B cell (primary cell): ENCODE results near the gene FCHO2. TPM values are rescaled to one million over a fixed set of nuclear protein-coding genes. Genes with fewer than 3 reads are reported as not detected.

Source experiments
- ATAC-seq: fragments of 200-7000 bp; cut with Tn5 transposase; one replicate; pipeline ENCODE4 v1.10.0; 2021; ENCODE audit warnings: low read depth, mild to moderate bottlenecking, moderate number of reproducible peaks, moderate library complexity
- CTCF ChIA-PET: fragments of 350-600 bp; sonication (Branson Sonifier 250); formaldehyde crosslinking; loops from one replicate; lab custom pipeline; 2021; ENCODE audit warnings: antibody characterized with exemption, inconsistent platforms; lab: Charles Lee
- POLR2A ChIA-PET: fragments of 350-600 bp; sonication (Branson Sonifier 250); formaldehyde crosslinking; loops from one replicate; lab custom pipeline; 2021; ENCODE audit warnings: antibody characterized with exemption; lab: Charles Lee
- DNase-seq: peaks from one replicate; pipeline ENCODE4 v3.0.0; 2013
- H2AFZ ChIP-seq: 2 replicates; pipeline ENCODE4 v1.6.1; 2012; ENCODE audit warnings: mild to moderate bottlenecking, low read depth, low read length; ENCODE audit not compliant: insufficient read depth, poor library complexity, severe bottlenecking
- H3K27ac ChIP-seq, 2 donors: 1 replicate in 1 of 2; 2 replicates in 1 of 2; pipeline ENCODE4 v1.5.1; 2012 to 2013; ENCODE audit warnings: low read length in 2 of 2, mild to moderate bottlenecking in 2 of 2, moderate library complexity in 1 of 2
- H3K27me3 ChIP-seq, 4 experiments: fragments of 200-600 bp in 1 of 4; sonication (generic) in 1 of 4; replicated peaks in 1 of 4; 1 replicate in 2 of 4; 2 replicates in 2 of 4; pipeline versions ENCODE4 v1.6.1 to v1.7.0; 2013 to 2016; ENCODE audit warnings: low read length in 3 of 4, mild to moderate bottlenecking in 2 of 4, mixed read lengths in 1 of 4, moderate library complexity in 1 of 4; ENCODE audit not compliant: insufficient read depth in 4 of 4, control insufficient read depth in 3 of 4; ENCODE audit errors: control extremely low read depth in 1 of 4
- H3K36me3 ChIP-seq, 2 experiments: replicated peaks in 1 of 2; 1 replicate in 1 of 2; 2 replicates in 1 of 2; pipeline versions ENCODE4 v1.6.1 to v1.7.1; 2013; ENCODE audit warnings: low read length in 1 of 2; ENCODE audit not compliant: insufficient read depth in 2 of 2, control insufficient read depth in 1 of 2; ENCODE audit errors: control extremely low read depth in 1 of 2, extremely low read depth in 1 of 2
- H3K4me1 ChIP-seq, 2 donors: fragments of 200-600 bp in 1 of 2; sonication (generic) in 1 of 2; 1 replicate in 1 of 2; 2 replicates in 1 of 2; pipeline versions ENCODE4 v1.5.1 to v1.6.1; 2013 to 2017; ENCODE audit warnings: low read length in 2 of 2; ENCODE audit not compliant: control insufficient read depth in 2 of 2, insufficient read depth in 2 of 2
- H3K4me2 ChIP-seq: replicated peaks from 2 replicates; pipeline ENCODE3; 2012; ENCODE audit warnings: mild to moderate bottlenecking, low read depth, low read length; ENCODE audit not compliant: poor library complexity, severe bottlenecking
- H3K4me3 ChIP-seq, 5 experiments: fragments of 200-600 bp in 1 of 5; sonication (generic) in 1 of 5; 1 replicate in 3 of 5; 2 replicates in 2 of 5; pipeline versions ENCODE4 v1.5.1 to v1.7.0; 2011 to 2016; ENCODE audit warnings: low read length in 4 of 5, mild to moderate bottlenecking in 4 of 5, low read depth in 2 of 5, control low read depth in 1 of 5, moderate library complexity in 1 of 5; ENCODE audit not compliant: insufficient read depth in 1 of 5; ENCODE audit errors: control extremely low read depth in 1 of 5, extremely low read depth in 1 of 5
- H3K79me2 ChIP-seq: fragments of 200-600 bp; sonication (generic); one replicate; pipeline ENCODE4 v1.6.0; 2016; ENCODE audit warnings: low read length; ENCODE audit not compliant: control insufficient read depth, insufficient read depth
- H3K9ac ChIP-seq: fragments of 200-600 bp; sonication (generic); 2 replicates; pipeline ENCODE4 v1.6.1; 2017; ENCODE audit warnings: mild to moderate bottlenecking, low read length, moderate library complexity
- H3K9me3 ChIP-seq, 3 donors: one replicate each; pipeline versions ENCODE4 v1.6.1 to v1.7.1; 2013; ENCODE audit warnings: low read length in 2 of 3; ENCODE audit not compliant: control insufficient read depth in 2 of 3, insufficient read depth in 1 of 3; ENCODE audit errors: control extremely low read depth in 1 of 3
- H4K20me1 ChIP-seq: 2 replicates; pipeline ENCODE4 v1.6.0; 2012; ENCODE audit warnings: mild to moderate bottlenecking, low read length; ENCODE audit not compliant: insufficient read depth, control insufficient read depth, poor library complexity, severe bottlenecking
- H3K27ac Mint-ChIP-seq: one replicate; pipeline ENCODE4 v1.8.0; 2021; ENCODE audit warnings: mixed read lengths
- H3K27me3 Mint-ChIP-seq: one replicate; pipeline ENCODE4 v1.8.0; 2021; ENCODE audit warnings: mixed read lengths
- H3K4me1 Mint-ChIP-seq: one replicate; pipeline ENCODE4 v1.8.0; 2021; ENCODE audit warnings: mixed read lengths
- H3K4me3 Mint-ChIP-seq: one replicate; pipeline ENCODE4 v1.8.0; 2021; ENCODE audit warnings: mixed read lengths
- H3K9me3 Mint-ChIP-seq: one replicate; pipeline ENCODE4 v1.8.0; 2022; ENCODE audit warnings: mixed read lengths; ENCODE audit not compliant: insufficient read depth
- EZH2 ChIP-seq: IDR thresholded peaks from 2 replicates; pipeline ENCODE4 v1.6.1; 2012; ENCODE audit warnings: borderline replicate concordance, low read depth, mild to moderate bottlenecking, moderate library complexity, low read length; ENCODE audit not compliant: insufficient read depth, poor library complexity, severe bottlenecking
- WGBS: methylation state at CpG from one replicate; pipeline ENCODE4 v1.1.5; 2013; ENCODE audit warnings: missing lambda C conversion rate; ENCODE audit not compliant: insufficient coverage; 5-methylcytosine and 5-hydroxymethylcytosine counted together
- intact Hi-C: fragments of 100-400 bp; cut with micrococcal nuclease; formaldehyde crosslinking; loops from one replicate; pipeline ENCODE4 v1.10.0; 2022
- polyA plus RNA-seq: library from polyadenylated mRNA; depleted of rRNA; stranded (reverse); fragments of >200 nt; gene quantifications from 2 replicates; pipeline ENCODE4 v1.2.3, GENCODE V29; 2012
- total RNA-seq, 2 donors: library from RNA; stranded (reverse); fragments of 120-200 nt in 1 of 2; gene quantifications; 1 replicate in 1 of 2; 2 replicates in 1 of 2; pipeline versions ENCODE4 v1.2.3 to v1.2.4, GENCODE V29; 2013 to 2022
- TF ChIP-seq, protein P1 (sequence below): fragments of 200-600 bp; IDR thresholded peaks from one replicate; pipeline ENCODE4 v1.8.0; 2022; ENCODE audit warnings: antibody characterized with exemption, mild to moderate bottlenecking

The FCHO2 gene
- total and polyA plus RNA-seq, 2 donors (not counting 1 experiment from before 2014, with no cell fraction given), result 1.5 to 11.0 TPM

DNA sequence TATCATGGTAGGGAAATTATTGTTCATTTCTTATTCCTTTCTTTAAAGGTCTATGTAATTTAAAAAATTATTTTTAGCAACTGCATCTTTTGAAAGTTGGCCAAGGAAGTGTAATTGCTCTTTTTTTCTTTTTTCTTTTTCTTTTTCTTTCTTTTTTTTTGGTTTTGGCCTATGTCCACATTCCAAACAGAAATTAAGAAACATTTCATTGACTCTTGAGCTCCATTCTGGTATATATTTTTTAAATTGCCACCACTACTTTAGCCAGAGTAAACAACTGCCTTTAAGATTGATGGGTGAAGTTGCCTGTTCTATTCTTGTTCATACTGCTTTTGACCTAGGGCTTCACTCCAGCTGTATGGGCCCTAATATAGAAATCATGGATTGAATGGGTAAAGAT, 88.7 kb downstream of the FCHO2 start:
- ATAC-seq (no peak), DNase-seq (no peak)
- no peak overlapping the region for H3K4me3 Mint-ChIP-seq
- H3K79me2 ChIP-seq, result no peaks in the 10 kb centered on the region
- H3K4me2 ChIP-seq, result no peak overlapping the region
- TF ChIP-seq EZH2, result no peak
- TF ChIP-seq, protein P1, sequence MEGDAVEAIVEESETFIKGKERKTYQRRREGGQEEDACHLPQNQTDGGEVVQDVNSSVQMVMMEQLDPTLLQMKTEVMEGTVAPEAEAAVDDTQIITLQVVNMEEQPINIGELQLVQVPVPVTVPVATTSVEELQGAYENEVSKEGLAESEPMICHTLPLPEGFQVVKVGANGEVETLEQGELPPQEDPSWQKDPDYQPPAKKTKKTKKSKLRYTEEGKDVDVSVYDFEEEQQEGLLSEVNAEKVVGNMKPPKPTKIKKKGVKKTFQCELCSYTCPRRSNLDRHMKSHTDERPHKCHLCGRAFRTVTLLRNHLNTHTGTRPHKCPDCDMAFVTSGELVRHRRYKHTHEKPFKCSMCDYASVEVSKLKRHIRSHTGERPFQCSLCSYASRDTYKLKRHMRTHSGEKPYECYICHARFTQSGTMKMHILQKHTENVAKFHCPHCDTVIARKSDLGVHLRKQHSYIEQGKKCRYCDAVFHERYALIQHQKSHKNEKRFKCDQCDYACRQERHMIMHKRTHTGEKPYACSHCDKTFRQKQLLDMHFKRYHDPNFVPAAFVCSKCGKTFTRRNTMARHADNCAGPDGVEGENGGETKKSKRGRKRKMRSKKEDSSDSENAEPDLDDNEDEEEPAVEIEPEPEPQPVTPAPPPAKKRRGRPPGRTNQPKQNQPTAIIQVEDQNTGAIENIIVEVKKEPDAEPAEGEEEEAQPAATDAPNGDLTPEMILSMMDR, result no peak
- ChIA-PET POLR2A (no interaction called here), CTCF (no interaction called here)
- no peaks in the 10 kb centered on the region for H3K27me3 ChIP-seq
- H3K27ac Mint-ChIP-seq, result no peak overlapping the region
- no peaks in the 10 kb centered on the region for H3K4me1 Mint-ChIP-seq
- no peak overlapping the region for H2AFZ ChIP-seq
- no peak overlapping the region for H3K9ac ChIP-seq
- no peaks in the 10 kb centered on the region for H3K4me1 ChIP-seq
- peaks cover 0 to 4% (median 0%) of the 10 kb centered on the region in 3 donors for H3K9me3 ChIP-seq
- intact Hi-C loops, result no loop called here
- no peaks in the 10 kb centered on the region for H3K9me3 Mint-ChIP-seq
- H3K4me3 ChIP-seq, result no peak overlapping the region
- no peaks in the 10 kb centered on the region for H4K20me1 ChIP-seq
- H3K27me3 Mint-ChIP-seq, result no peaks in the 10 kb centered on the region
- H3K36me3 ChIP-seq, result no peaks in the 10 kb centered on the region
- no peak overlapping the region for H3K27ac ChIP-seq

- POLR2A ChIA-PET, result no interaction called here
- H3K4me1 Mint-ChIP-seq, result no peaks in the 10 kb centered on the region
- no peaks in the 10 kb centered on the region for H3K79me2 ChIP-seq
These were observed 89.8 kb downstream of the FCHO2 start for GRCh38 chr5:73045623-73046022.

More at GRCh38 chr5:73045623-73046022, 89.8 kb downstream of the FCHO2 start:
- Mint-ChIP-seq H3K27ac (no peak overlapping the region), H3K9me3 (no peaks in the 10 kb centered on the region), H3K27me3 (no peaks in the 10 kb centered on the region), H3K4me3 (no peak overlapping the region)
- WGBS, result no CpG with 5 or more reads among the region's 1 CpG
- DNase-seq (no peak), ATAC-seq (no peak)
- H3K36me3 ChIP-seq, result no peaks in the 10 kb centered on the region
- H3K27me3 ChIP-seq, result no peaks in the 10 kb centered on the region
- TF ChIP-seq, protein P1, result no peak
- TF ChIP-seq EZH2, result no peak
- no peak overlapping the region for H3K4me3 ChIP-seq
- CTCF ChIA-PET, result no interaction called here
- no peak overlapping the region for H3K27ac ChIP-seq
- no peaks in the 10 kb centered on the region for H4K20me1 ChIP-seq
- H3K9me3 ChIP-seq, result peaks cover 0 to 4% (median 0%) of the 10 kb centered on the region in 3 donors
- no peak overlapping the region for H2AFZ ChIP-seq
- no peak overlapping the region for H3K9ac ChIP-seq
- intact Hi-C loops, result no loop called here
- no peaks in the 10 kb centered on the region for H3K4me1 ChIP-seq
- H3K4me2 ChIP-seq, result no peak overlapping the region
